GM19351 (cell line): ENCODE data around the gene GRIP2.

ENCODE experiments used
- ATAC-seq: cut with Tn5 transposase; IDR thresholded peaks from one replicate; pipeline ENCODE4 v1.9.1; 2021; ENCODE audit warnings: mild to moderate bottlenecking, moderate library complexity; ENCODE audit not compliant: unreplicated experiment

Gene GRIP2

DNA sequence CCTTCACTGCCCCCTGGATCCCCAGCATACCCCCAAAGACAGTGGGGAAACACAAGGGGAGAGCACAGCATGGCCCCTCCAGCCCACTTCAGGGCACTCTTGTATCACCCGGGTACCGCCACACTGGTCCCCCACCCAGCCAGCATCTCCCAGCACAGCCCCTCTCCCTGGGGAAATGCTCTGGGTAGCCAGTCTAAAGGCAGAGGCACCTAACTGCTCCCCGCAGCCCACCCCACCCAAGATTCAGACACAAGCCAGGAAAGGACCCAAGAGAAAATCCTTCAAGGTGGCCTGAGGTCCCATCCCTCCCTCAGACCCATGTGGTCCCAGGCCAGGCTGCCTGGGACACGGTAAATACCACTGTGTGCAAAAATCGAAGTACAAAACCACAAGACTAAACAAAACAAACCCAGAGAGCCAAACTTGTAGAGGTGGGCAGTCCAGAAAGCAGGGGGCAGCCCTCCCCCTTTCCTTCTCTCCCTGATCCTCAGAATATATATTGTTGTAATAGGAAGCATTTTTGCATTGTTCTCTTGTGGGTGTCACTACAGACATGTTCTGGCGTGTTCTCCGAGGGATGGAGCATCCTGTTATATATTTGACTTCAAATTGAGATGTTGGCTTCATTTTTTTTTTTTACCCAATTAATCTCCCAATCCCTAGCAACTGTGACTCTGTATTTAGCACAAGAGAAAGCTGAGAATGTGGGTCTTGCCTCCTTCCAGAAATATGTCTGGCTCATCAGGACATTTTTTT is 51.7 kb downstream of the GRIP2 start:
- ATAC-seq = no peak

DNA sequence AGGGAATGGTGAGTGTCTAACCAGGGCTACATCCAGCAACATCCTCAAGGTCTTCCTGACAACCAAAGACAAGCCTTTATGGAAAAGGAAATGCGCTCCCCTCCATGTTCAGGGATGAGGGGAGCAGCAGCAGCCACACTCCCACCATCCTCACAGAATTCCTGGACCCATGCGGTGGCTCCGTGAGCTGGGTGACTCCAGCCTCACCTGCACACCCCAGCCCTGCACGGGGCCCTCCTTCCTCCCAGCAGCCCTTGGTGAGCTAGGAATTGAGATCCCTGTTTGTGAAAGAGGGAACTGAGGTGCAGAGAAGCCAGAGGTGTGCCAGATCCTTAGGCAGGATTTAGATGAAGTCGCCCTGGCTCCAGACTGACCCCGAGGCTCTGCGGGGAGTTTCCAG is 52.3 kb downstream of the GRIP2 start:
- ATAC-seq = no peak

DNA sequence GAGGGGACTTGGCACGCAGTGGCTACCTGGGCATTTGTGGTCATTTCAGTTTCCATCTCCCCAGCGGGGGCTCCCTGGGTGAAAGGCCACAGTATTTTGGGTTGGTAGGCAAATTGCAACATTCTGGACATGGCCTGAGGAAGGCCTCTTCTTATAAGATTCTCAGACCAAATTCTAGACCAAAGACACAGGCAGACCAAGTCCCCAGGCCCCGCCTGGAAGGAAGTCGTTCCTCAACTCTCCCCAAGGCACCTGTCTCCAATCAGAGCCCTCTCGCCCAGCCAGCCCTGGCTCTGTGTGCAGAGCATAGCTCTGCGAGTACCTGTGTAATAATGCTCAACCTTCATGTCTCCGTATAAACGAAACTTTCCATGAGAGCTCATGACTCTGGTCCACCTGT is 53.1 kb downstream of the GRIP2 start:
- no peak for ATAC-seq

DNA sequence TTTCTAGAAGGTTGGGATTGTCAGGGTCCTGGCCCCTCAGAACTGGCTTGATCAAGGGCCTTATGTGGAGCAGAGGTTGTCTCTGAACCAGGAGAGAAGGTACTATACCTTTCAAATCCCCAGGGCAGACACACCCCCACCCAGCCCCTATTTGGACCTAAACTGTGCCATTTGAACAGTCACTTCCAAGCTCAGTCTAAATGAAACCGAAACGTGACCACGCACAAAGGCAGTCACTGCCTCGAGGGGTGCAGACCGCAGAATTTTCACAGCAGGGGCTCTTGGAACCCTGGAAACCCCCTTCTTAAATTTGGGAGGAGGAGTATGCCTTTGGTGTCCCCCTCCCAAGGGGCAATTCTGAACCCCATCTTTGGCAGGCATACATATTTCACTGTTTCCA is 53.7 kb downstream of the GRIP2 start:
- peak; percentile 66 for ATAC-seq

- ATAC-seq = no peak
Measured at GRCh38 chr3:14485981-14486380, 54.2 kb downstream of the GRIP2 start.

GRCh38 chr3:14484741-14485140 is 55.4 kb downstream of the GRIP2 start:
- no peak for ATAC-seq

- ATAC-seq = no peak
Measured at GRCh38 chr3:14483286-14483685, 56.9 kb downstream of the GRIP2 start.

DNA sequence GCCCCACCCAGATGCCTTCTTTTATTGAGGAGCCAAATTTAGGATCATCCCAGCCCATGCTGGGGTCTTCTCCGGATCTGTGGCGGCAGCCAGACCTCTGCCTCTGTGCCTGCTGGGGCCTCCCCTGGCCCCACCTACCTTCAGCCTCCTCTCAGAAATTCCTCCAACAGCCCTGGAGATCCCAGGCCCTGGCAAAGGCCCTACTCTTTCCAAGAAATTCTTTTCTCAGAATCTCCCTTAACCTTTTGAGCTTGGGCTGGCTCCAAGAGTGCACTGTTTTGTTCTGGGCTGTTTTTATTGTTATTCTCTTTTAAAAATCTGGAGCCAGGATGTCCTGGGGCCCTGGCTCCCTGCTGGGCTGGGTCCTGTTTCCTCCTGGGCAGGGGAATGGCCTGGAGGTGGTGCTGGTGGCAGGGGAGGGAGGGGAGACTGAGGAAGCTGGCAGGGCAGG is 57.8 kb downstream of the GRIP2 start:
- no peak for ATAC-seq

GRCh38 chr3:14481646-14482036 is 58.5 kb downstream of the GRIP2 start:
- no peak for ATAC-seq

GRCh38 chr3:14481018-14481645 is 59.0 kb downstream of the GRIP2 start:
- no peak for ATAC-seq

GRCh38 chr3:14480207-14481017 is 59.7 kb downstream of the GRIP2 start:
- no peak for ATAC-seq

- no peak for ATAC-seq
Measured at GRCh38 chr3:14479591-14479990, 60.6 kb downstream of the GRIP2 start.

GRCh38 chr3:14478956-14479550 is 61.1 kb downstream of the GRIP2 start:
- no peak for ATAC-seq

- no peak for ATAC-seq
Measured at GRCh38 chr3:14477311-14477935, 62.7 kb downstream of the GRIP2 start.

DNA sequence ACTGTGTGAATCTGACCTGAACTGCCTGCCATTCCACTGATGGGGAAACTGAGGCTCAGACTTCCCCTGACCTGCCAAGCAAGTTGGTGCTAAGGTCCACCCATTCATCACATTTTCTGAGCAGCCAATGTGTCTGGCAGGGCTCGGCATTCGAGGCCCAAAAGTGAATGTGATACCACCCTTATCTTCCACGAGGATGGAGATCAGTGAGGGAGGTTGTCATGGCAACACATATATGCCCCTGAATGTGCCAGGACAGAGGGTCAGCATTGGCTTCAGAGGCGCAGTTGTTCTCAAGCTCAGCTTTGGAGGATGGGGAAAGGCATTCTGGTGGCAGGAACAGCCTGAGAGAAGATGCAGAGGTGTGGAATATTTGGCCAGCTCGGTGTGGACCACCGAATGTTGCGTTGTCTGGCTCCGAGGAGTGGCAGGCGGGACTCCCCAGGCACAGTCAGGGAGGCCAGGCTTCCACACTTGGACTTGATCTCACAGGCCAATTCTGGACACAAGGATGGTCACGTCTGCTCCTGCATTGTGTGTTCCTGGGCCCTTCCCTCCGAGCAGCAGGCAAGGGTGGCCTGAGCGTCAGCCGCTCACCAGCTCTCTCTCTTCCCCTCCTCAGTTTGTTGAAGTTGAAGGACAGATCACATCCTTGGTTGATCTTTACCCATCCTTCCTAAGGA is 63.4 kb downstream of the GRIP2 start:
- ATAC-seq = no peak

DNA sequence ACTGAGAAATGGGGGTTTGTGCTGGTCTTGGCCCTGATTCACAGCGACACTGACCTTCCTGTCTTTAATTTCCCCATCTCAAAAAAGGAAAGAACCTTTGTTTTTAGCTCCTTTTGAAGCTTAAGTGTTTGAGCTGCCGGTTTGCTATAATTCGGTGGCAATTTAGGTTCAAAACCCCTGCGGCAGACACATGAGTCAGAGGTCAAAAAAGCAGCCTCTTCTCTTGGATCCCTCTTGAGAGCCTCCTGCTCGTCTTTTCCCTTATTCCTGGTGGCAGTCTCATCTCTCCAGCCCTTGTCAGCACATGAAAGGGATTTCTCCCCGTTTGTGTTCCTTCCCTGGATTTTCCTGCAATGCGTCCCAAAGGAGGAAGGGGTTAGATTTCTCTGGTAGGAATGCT is 64.5 kb downstream of the GRIP2 start:
- no peak for ATAC-seq

DNA sequence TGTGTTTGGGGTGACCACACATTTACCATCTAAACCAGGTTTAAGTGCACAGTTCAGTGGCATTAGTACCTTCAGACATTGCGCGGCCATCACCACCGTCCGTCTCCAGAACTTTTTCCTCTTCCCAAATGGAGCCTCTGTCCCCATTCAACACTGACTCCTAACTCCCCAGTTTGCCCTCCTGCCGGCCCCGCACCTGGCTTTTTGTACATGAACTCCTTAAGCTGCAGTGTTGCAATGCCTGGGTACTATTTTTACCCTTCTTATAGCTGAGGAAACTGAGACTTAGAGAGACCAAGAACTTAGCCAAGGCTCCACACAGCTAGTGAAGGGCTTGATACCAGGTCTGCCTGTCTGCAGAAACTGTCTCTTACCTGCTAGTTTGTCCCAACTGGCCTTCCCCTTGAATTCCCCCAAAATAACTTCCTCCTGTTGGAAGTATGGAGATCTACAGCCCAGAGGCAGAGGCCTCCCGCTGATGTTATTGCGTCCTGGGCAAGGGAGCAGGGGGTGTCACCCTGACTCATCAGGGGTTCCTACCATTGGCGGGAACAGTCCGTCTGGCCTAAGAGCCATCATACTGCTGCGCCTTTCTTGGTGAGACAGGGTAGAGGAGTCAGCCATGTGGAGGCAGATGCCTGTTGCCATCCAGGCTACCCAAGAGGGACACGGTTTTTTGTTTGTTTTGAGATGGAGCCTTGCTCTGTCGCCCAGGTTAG is 65.6 kb downstream of the GRIP2 start:
- ATAC-seq = no peak

- ATAC-seq = no peak
Measured at GRCh38 chr3:14473411-14473891, 66.7 kb downstream of the GRIP2 start.

DNA sequence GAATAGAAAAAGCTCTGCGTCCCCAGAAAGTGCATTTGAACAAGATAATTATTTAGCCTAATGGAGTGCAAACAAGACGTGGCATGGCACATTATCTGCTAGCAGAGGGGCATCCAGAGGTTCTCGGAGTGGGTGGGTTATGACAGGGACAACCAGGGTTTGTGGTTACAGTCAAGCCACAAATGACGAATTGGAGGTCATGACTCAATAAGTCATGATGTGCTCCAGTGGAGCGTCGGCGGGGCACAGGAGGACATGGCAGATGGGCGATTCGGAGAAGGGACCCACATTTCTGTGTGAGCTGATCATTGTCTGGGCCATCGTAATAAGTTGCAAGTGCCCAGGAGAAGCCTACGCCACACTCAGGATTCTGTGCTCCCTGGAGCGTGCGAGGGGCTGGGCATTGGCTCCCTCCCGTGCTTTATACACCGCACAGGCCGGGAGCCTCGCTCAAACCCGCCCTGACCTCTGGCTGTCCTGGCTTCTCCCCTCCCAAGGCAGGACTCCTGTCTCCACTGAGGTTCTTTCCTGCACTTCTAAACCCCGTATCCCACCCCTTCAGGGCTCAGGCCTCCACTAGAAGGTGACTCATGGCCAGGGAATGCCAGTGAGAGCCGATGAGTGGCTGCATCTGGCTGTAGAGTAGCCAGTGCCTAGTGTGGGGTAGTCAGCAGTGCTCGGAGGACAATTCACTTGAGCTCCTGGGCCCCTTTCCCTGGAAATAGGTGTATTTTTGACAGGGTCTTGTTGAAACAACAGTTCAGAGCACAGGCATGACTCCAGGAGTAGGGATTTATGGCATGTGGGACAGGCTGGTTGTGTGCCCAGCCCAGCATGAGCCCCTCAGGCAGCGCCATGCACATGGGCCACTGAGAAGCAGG is 67.4 kb downstream of the GRIP2 start:
- ATAC-seq = no peak
